ENCODE data around the gene HDAC4. TPM values are rescaled to one million over a fixed set of nuclear protein-coding genes. Genes with fewer than 3 reads are reported as not detected.

The HDAC4 gene
- total and polyA plus RNA-seq, 9 of the 15 experiments (the other 6 are each of a cell fraction or from before 2014, with no cell fraction given): 0.11 to 20.2 (median 4.0) TPM

DNA sequence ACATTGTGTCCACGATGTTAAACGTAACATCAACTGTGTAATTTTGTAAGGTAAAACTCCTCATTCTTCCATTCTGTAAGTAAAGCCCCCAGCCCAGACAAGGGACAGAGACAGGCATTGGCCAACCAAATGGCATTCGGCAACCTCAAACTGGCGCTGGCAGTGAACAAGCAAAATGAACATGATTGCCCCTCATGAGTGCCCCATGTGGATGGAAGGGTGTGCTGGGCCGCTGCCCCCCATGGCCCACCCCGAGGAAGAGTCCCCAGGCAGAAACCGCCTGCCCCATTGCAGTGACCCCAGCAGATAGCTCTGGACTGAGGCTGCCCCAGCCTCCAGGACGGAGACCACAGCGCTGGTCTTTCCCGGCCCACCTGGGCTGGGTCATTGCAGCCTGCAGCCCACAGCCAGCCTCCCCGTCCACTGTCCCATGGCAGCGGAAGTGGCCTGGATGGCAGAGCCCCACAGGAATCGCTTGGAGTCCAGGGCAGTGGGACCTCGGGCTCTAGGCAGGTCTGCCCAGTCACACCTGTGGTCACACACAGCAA lies 220.2 kb downstream of the HDAC4 start:
- no peaks in the 10 kb centered on the region for H3K27me3 ChIP-seq (ENCODE audit: control insufficient read depth in 2 of 2, insufficient read depth in 2 of 2, low read length in 2 of 2)
- H3K79me2 ChIP-seq (ENCODE audit: control insufficient read depth, insufficient read depth, low read length): no peaks in the 10 kb centered on the region
- 90% methylated on average over 10 of the region's 14 CpGs for WGBS (ENCODE audit: insufficient coverage, low coverage, missing lambda C conversion rate)
- no peak overlapping the region for H3K4me2 ChIP-seq (ENCODE audit: insufficient read depth, low read length)
- FAIRE-seq (no peak), DNase-seq (ENCODE audit: extremely low read depth in 1 of 4, low spot score in 3 of 4) (no peak), ATAC-seq (no peak)
- H3K27ac ChIP-seq (ENCODE audit: extremely low read depth, low read depth, low read length): no peak overlapping the region
- no peaks in the 10 kb centered on the region for H3K9me1 ChIP-seq (ENCODE audit: control insufficient read depth, insufficient read depth, low read length)
- H3K9me3 ChIP-seq (replicated peaks; ENCODE audit: control insufficient read depth, insufficient read depth, low read depth, low read length): no peaks in the 10 kb centered on the region
- H3K9ac ChIP-seq (ENCODE audit: insufficient read depth in 1 of 2, low read depth in 2 of 2, low read length in 2 of 2): no peak overlapping the region
- no peaks in the 10 kb centered on the region for H3K4me1 ChIP-seq (replicated peaks in 1 of 2; ENCODE audit: control insufficient read depth in 2 of 2, insufficient read depth in 2 of 2, low read length in 2 of 2)
- TF ChIP-seq ZNF449 (CRISPR knock-in tag; IDR thresholded peaks at IDR 0.05) (no peak), PYGO2 (tag; IDR thresholded peaks at IDR 0.05) (no peak), TARDBP (IDR thresholded peaks at IDR 0.05) (no peak), GTF2F1 (IDR thresholded peaks at IDR 0.05; ENCODE audit: low read depth, low read length) (no peak), MAFF (IDR thresholded peaks at IDR 0.05; ENCODE audit: low read length) (no peak), MAZ (CRISPR knock-in tag; conservative IDR thresholded peaks at IDR 0.05 in 1 of 2, IDR thresholded peaks at IDR 0.05 in 1 of 2) (no peak), ZBTB8A (IDR thresholded peaks at IDR 0.05; ENCODE audit: partially characterized antibody) (no peak), RFX1 (IDR thresholded peaks at IDR 0.05) (no peak), TAF9B (IDR thresholded peaks at IDR 0.05; ENCODE audit: partially characterized antibody) (no peak), DNMT1 (IDR thresholded peaks at IDR 0.05) (no peak), POLR2B (IDR thresholded peaks at IDR 0.05; ENCODE audit: low read depth, partially characterized antibody) (no peak), FOXM1 (IDR thresholded peaks at IDR 0.05; ENCODE audit: low read depth) (no peak), FOXM1 (CRISPR knock-in tag; IDR thresholded peaks at IDR 0.05; ENCODE audit: low read depth) (no peak), RFX5 (IDR thresholded peaks at IDR 0.05; ENCODE audit: low read depth, low read length) (no peak), HDAC3 (IDR thresholded peaks at IDR 0.05; ENCODE audit: borderline replicate concordance, partially characterized antibody) (no peak)
- TF ChIP-seq, protein P1, sequence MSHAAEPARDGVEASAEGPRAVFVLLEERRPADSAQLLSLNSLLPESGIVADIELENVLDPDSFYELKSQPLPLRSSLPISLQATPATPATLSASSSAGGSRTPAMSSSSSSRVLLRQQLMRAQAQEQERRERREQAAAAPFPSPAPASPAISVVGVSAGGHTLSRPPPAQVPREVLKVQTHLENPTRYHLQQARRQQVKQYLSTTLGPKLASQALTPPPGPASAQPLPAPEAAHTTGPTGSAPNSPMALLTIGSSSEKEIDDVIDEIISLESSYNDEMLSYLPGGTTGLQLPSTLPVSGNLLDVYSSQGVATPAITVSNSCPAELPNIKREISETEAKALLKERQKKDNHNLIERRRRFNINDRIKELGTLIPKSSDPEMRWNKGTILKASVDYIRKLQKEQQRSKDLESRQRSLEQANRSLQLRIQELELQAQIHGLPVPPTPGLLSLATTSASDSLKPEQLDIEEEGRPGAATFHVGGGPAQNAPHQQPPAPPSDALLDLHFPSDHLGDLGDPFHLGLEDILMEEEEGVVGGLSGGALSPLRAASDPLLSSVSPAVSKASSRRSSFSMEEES (CRISPR knock-in tag; IDR thresholded peaks at IDR 0.05): no peak
- TF ChIP-seq, protein P2, sequence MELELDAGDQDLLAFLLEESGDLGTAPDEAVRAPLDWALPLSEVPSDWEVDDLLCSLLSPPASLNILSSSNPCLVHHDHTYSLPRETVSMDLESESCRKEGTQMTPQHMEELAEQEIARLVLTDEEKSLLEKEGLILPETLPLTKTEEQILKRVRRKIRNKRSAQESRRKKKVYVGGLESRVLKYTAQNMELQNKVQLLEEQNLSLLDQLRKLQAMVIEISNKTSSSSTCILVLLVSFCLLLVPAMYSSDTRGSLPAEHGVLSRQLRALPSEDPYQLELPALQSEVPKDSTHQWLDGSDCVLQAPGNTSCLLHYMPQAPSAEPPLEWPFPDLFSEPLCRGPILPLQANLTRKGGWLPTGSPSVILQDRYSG (tag; conservative IDR thresholded peaks at IDR 0.05; ENCODE audit: low read depth): no peak
- H2AFZ ChIP-seq (ENCODE audit: low read depth, low read length): no peak overlapping the region
- POLR2A ChIA-PET: no interaction called here
- intact Hi-C loops (cut with micrococcal nuclease): no loop called here
- H4K20me1 ChIP-seq (replicated peaks; ENCODE audit: control insufficient read depth, insufficient read depth, low read length): no peaks in the 10 kb centered on the region
- BruUV-seq (replicated peaks): no TSS peak
- H3K4me3 ChIP-seq: no peak overlapping the region
- in situ Hi-C loops (cut with MboI): no loop called here
- H3K36me3 ChIP-seq (ENCODE audit: control insufficient read depth, insufficient read depth, low read length): no peaks in the 10 kb centered on the region
- CTCF ChIA-PET (ENCODE audit: low intra/inter-chr PET ratio): no interaction called here
